A549 (cell line): ENCODE measurements around the gene PHOX2A. TPM values are rescaled to one million over a fixed set of nuclear protein-coding genes. Genes with fewer than 3 reads are reported as not detected.

ENCODE experiments used
- ATAC-seq, 2 experiments: fragments of 200-7000 bp in 1 of 2; fragments of >200 bp in 1 of 2; cut with Nextera tagmentation in 1 of 2; cut with Tn5 transposase in 1 of 2; 3 replicates each; pipeline versions ENCODE4 v1.8.0 to v1.9.1; 2018 to 2020; ENCODE audit warnings: mild to moderate bottlenecking in 1 of 2, moderate library complexity in 1 of 2
- CTCF ChIA-PET: fragments of 300-600 bp; sonication (Branson Sonifier 250); formaldehyde crosslinking; extraction: SDS; loops from one replicate; lab custom pipeline; 2021; ENCODE audit warnings: antibody characterized with exemption, inconsistent platforms; lab: Yijun Ruan, JAX
- POLR2A ChIA-PET: fragments of 350-600 bp; formaldehyde crosslinking; extraction: SDS; loops from one replicate; lab custom pipeline; 2021; ENCODE audit warnings: antibody characterized with exemption, inconsistent platforms; lab: Yijun Ruan, JAX
- DNase-seq, 2 experiments: peaks; one replicate each; pipeline versions ENCODE4 v3.0.0 to v3.0.0-alpha.2; 2011 to 2016; ENCODE audit warnings: low read depth in 1 of 2, low spot score in 1 of 2
- FAIRE-seq: peaks from 2 replicates; lab custom pipeline; 2011; peaks lifted over from hg19 to GRCh38; lab: Jason Lieb, UNC
- H3K27ac ChIP-seq, 2 experiments: fragments of >200 bp; sonication (Bioruptor Twin); formaldehyde crosslinking; 3 replicates each; pipeline ENCODE4 v1.5.1; 2016 to 2017
- H3K4me1 ChIP-seq: fragments of >200 bp; sonication (Bioruptor Twin); formaldehyde crosslinking; 3 replicates; pipeline ENCODE4 v1.6.1; 2016
- H3K4me2 ChIP-seq: fragments of >200 bp; sonication (Bioruptor Twin); formaldehyde crosslinking; 3 replicates; pipeline ENCODE4 v1.6.1; 2016
- H3K4me3 ChIP-seq: fragments of >200 bp; sonication (Bioruptor Twin); formaldehyde crosslinking; 3 replicates; pipeline ENCODE4 v1.5.1; 2016
- H3K9me3 ChIP-seq: fragments of >200 bp; sonication (Bioruptor Twin); formaldehyde crosslinking; 3 replicates; pipeline ENCODE4 v1.6.1; 2016
- EHF ChIP-seq: fragments of 250-450 bp; sonication (Bioruptor Pico); IDR thresholded peaks from 2 replicates; pipeline ENCODE4 v1.5.0; 2020; ENCODE audit warnings: mild to moderate bottlenecking
- ELK1 ChIP-seq: fragments of 150-350 bp; IDR thresholded peaks from 2 replicates; pipeline ENCODE4 v1.6.1; 2014; ENCODE audit warnings: low read depth, mild to moderate bottlenecking, low read length
- EP300 ChIP-seq, 2 experiments: fragments of >200 bp; sonication (Bioruptor Twin); formaldehyde crosslinking; IDR thresholded peaks; 2 replicates in 1 of 2; 3 replicates in 1 of 2; pipeline ENCODE4 v1.6.1; 2016 to 2017
- MAX ChIP-seq: IDR thresholded peaks from 2 replicates; pipeline ENCODE4 v1.6.1; 2012
- MAZ ChIP-seq: fragments of 150-350 bp; IDR thresholded peaks from 2 replicates; pipeline ENCODE4 v1.6.1; 2014; ENCODE audit warnings: antibody characterized with exemption, low read depth, low read length, borderline replicate concordance
- NR3C1 ChIP-seq: fragments of >200 bp; sonication (Bioruptor Twin); formaldehyde crosslinking; IDR thresholded peaks from 3 replicates; pipeline ENCODE4 v1.6.1; 2017
- POLR2A ChIP-seq: IDR thresholded peaks from 2 replicates; pipeline ENCODE4 v1.6.1; 2012; ENCODE audit warnings: mild to moderate bottlenecking, low read length
- SMC3 ChIP-seq: fragments of >200 bp; sonication (Bioruptor Twin); formaldehyde crosslinking; IDR thresholded peaks from 3 replicates; pipeline ENCODE4 v1.6.1; 2018; ENCODE audit warnings: inconsistent platforms
- TFCP2L1 ChIP-seq: fragments of 250-450 bp; sonication (Bioruptor Pico); IDR thresholded peaks from 2 replicates; pipeline ENCODE4 v1.5.0; 2021; ENCODE audit warnings: mild to moderate bottlenecking
- ZFP36 ChIP-seq: fragments of 450-650 bp; IDR thresholded peaks from 2 replicates; pipeline ENCODE4 v1.6.1; 2014; ENCODE audit warnings: borderline replicate concordance; ENCODE audit not compliant: partially characterized antibody
- WGBS: methylation state at CpG from one replicate; pipeline ENCODE4 v1.1.6; 2017; ENCODE audit errors: missing lambda C conversion rate; 5-methylcytosine and 5-hydroxymethylcytosine counted together
- polyA plus RNA-seq, 4 experiments: library from polyadenylated mRNA; depleted of rRNA in 3 of 4; stranded (reverse); fragments of >200 nt; fragmentation: RNase III in 1 of 4; extraction: RNeasy Plus Mini Kit Qiagen cat#74134 plus additional on column Dnase treatment in 1 of 4; gene quantifications; 2 replicates in 3 of 4; 3 replicates in 1 of 4; pipeline ENCODE4 v1.2.3, GENCODE V29; 2011 to 2017

PHOX2A gene
- polyA plus RNA-seq, 2 of the 4 experiments (the other 2 are of a cell fraction), result not detected

GRCh38 chr11:72189455-72190250, 54.3 kb downstream of the PHOX2A start:
- POLR2A ChIA-PET, result no interaction called here
- H3K27ac ChIP-seq, result no peak overlapping the region
- TF ChIP-seq NR3C1 (no peak), MAZ (no peak), EHF (no peak), ZFP36 (no peak), EP300 (IDR thresholded peaks at IDR 0.05) (no peak), TFCP2L1 (no peak), POLR2A (no peak), ELK1 (no peak), MAX (no peak), SMC3 (no peak)
- TF ChIP-seq, all 56 proteins: peak for 0
- Histone ChIP-seq H3K9me3 (no peaks in the 10 kb centered on the region), H3K4me1 (no peaks in the 10 kb centered on the region), H3K4me2 (no peak overlapping the region), H3K4me3 (no peak overlapping the region)
- ATAC-seq, result no peak
- no peak for DNase-seq
- CTCF ChIA-PET, result interaction anchor here (0.8 to 2.3 kb wide), 7 partner anchors 11 to 244 kb away, joined by 3 to 5 read pairs (median 3); partner anchors contain the start of gene CLPB
- no peak for FAIRE-seq
- WGBS, result 82% methylated on average over 3 of the region's 3 CpGs

Other genes starting within 250 kb of the PHOX2A start
- gene IL18BP, start 245.3 kb downstream of the PHOX2A start, polyA plus RNA-seq (2011; rRNA removed), result 7.6 and 7.7 TPM in 2 replicates
- 6.0 to 7.9 TPM (median 6.6 TPM) in 3 replicates for gene IL18BP, start 245.3 kb downstream of the PHOX2A start, polyA plus RNA-seq (2017; fragmentation: RNase III; extraction: RNeasy Plus Mini Kit Qiagen cat#74134 plus additional on column Dnase treatment)
- 51.5 and 64.6 TPM in 2 replicates for gene NUMA1, start 163.6 kb downstream of the PHOX2A start, polyA plus RNA-seq (2011; rRNA removed)
- gene NUMA1, start 163.6 kb downstream of the PHOX2A start, polyA plus RNA-seq (2017; fragmentation: RNase III; extraction: RNeasy Plus Mini Kit Qiagen cat#74134 plus additional on column Dnase treatment), result 56.3 to 65.8 TPM (median 64.5 TPM) in 3 replicates
- 14.3 and 16.3 TPM in 2 replicates for gene LRRC51, start 163.3 kb downstream of the PHOX2A start, polyA plus RNA-seq (2011; rRNA removed)
- 8.2 to 10.1 TPM (median 9.1 TPM) in 3 replicates for gene LRRC51, start 163.3 kb downstream of the PHOX2A start, polyA plus RNA-seq (2017; fragmentation: RNase III; extraction: RNeasy Plus Mini Kit Qiagen cat#74134 plus additional on column Dnase treatment)
- gene LAMTOR1, start 140.9 kb downstream of the PHOX2A start, polyA plus RNA-seq (2011; rRNA removed), result 66.1 and 85.8 TPM in 2 replicates
- gene LAMTOR1, start 140.9 kb downstream of the PHOX2A start, polyA plus RNA-seq (2017; fragmentation: RNase III; extraction: RNeasy Plus Mini Kit Qiagen cat#74134 plus additional on column Dnase treatment), result 109 to 119 TPM (median 114 TPM) in 3 replicates
- gene TOMT, start 138.3 kb downstream of the PHOX2A start, polyA plus RNA-seq (2011; rRNA removed), result not detected in 2 replicates
- not detected in 3 replicates for gene TOMT, start 138.3 kb downstream of the PHOX2A start, polyA plus RNA-seq (2017; fragmentation: RNase III; extraction: RNeasy Plus Mini Kit Qiagen cat#74134 plus additional on column Dnase treatment)
- gene ANAPC15, start 131.5 kb downstream of the PHOX2A start, polyA plus RNA-seq (2011; rRNA removed), result 48.5 and 88.2 TPM in 2 replicates
- 96.2 to 103 TPM (median 97.5 TPM) in 3 replicates for gene ANAPC15, start 131.5 kb downstream of the PHOX2A start, polyA plus RNA-seq (2017; fragmentation: RNase III; extraction: RNeasy Plus Mini Kit Qiagen cat#74134 plus additional on column Dnase treatment)
- not detected in 2 replicates for gene FOLR3, start 108.5 kb downstream of the PHOX2A start, polyA plus RNA-seq (2011; rRNA removed)
- 0.29 to 0.36 TPM in 2 of 3 replicates, not detected in the other for gene FOLR3, start 108.5 kb downstream of the PHOX2A start, polyA plus RNA-seq (2017; fragmentation: RNase III; extraction: RNeasy Plus Mini Kit Qiagen cat#74134 plus additional on column Dnase treatment)
- 0.22 and 0.25 TPM in 2 replicates for gene FOLR1, start 52.0 kb downstream of the PHOX2A start, polyA plus RNA-seq (2011; rRNA removed)
- 0.08 to 0.12 TPM (median 0.09 TPM) in 3 replicates for gene FOLR1, start 52.0 kb downstream of the PHOX2A start, polyA plus RNA-seq (2017; fragmentation: RNase III; extraction: RNeasy Plus Mini Kit Qiagen cat#74134 plus additional on column Dnase treatment)
- gene FOLR2, start 27.4 kb downstream of the PHOX2A start, polyA plus RNA-seq (2011; rRNA removed), result not detected in 2 replicates
- gene FOLR2, start 27.4 kb downstream of the PHOX2A start, polyA plus RNA-seq (2017; fragmentation: RNase III; extraction: RNeasy Plus Mini Kit Qiagen cat#74134 plus additional on column Dnase treatment), result not detected in 3 replicates
- gene INPPL1, start 19.4 kb downstream of the PHOX2A start, polyA plus RNA-seq (2011; rRNA removed), result 67.4 and 84.8 TPM in 2 replicates
- gene INPPL1, start 19.4 kb downstream of the PHOX2A start, polyA plus RNA-seq (2017; fragmentation: RNase III; extraction: RNeasy Plus Mini Kit Qiagen cat#74134 plus additional on column Dnase treatment), result 94.5 to 117 TPM (median 103 TPM) in 3 replicates
- 31.8 and 33.8 TPM in 2 replicates for gene CLPB, start 190.4 kb upstream of the PHOX2A start, polyA plus RNA-seq (2011; rRNA removed)
- 16.3 to 18.6 TPM (median 16.8 TPM) in 3 replicates for gene CLPB, start 190.4 kb upstream of the PHOX2A start, polyA plus RNA-seq (2017; fragmentation: RNase III; extraction: RNeasy Plus Mini Kit Qiagen cat#74134 plus additional on column Dnase treatment)